DMS153 (cell line): ENCODE results near the gene NPPB.

Experiments used
- DNase-seq: peaks from one replicate; lab custom pipeline; 2025; lab: John Stamatoyannopoulos, UW

The NPPB gene

DNA sequence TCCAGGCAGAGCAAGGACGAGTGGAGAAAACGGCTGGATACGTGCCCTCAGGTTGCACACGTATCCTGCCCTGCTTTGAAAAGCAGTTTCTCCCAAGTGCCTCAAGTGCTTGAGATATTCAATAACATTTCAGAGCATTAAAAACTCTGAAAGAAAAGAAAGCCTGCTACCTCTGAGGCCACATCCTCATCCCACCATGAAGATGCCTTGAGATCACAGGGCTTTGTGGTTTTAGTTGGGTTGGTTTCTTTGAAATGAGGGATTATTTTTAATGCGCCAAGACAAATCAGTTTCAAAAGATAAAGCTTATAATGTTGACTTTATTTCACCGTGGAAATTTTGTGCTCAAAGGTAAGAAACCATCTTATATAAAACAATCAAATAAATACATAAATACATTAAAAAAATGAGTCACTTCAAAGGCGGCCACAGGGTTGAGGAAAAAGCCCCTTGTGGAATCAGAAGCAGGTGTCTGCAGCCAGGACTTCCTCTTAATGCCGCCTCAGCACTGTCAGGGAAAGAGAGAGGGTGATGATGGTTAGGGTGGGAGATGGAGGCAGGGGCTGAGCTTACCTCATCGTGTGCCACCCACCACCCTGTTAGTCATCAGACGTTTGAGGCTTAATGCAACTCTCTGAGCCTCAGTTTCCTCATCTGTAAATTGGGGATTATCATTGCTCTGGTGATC lies 1.4 kb downstream of the NPPB start:
- DNase-seq, result no peak

DNA sequence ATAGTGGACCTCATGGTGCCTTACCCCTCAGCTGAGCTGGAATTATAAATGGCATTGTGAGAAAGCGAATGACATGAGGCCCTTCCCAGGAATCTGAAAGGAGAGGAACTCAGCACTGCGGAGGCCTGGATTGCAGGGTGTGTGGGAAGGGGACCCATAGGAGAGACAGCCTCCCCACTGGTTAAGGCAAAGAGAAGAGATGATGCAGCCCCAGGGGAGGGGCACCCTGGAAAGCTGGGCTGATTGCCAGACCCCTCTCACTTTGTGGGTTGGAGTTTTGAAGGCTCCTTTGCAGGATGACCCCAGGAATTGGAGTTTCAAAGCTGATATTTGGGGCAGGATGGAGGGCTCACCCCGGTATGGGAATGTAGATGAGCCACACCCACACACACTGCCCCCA lies 2.0 kb downstream of the NPPB start:
- no peak for DNase-seq

DNA sequence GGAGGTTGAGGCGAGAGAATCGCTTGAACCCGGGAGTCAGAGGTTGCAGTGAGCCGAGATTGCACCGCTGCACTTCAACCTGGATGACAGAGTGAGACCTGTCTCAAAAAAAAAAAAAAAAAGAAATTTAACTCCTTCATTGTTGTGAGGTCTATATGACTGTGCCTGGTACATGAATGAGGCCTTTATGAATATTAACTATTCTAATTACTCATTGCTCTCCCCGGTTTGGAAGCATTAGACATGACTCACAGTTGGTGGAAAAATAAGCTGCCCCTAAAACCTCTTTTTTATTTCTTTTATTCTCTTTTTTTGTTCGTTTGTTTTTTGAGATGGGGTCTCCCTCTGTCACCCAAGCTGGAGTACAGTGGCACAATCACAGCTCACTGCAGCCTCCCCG lies 3.3 kb downstream of the NPPB start:
- no peak for DNase-seq

DNA sequence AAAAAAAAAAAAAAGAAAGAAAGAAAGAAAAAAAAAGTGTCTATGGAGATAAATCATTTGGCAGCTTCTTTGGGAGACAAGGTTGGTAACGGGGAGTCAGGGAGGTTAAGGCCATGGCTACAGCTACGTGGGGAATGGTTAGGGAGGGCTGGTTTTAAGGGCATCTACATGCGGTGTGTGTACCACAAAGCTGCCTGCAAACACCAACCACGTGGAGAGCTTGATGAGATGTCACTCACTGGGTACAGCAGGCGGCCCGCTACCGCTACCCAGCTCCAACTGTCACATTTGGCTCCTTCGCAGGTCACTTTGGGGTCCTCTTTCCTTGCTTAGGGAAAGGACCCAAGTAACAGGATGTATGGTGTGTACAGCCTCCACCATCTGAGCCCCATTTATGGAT lies 4.2 kb downstream of the NPPB start:
- DNase-seq, result no peak

DNA sequence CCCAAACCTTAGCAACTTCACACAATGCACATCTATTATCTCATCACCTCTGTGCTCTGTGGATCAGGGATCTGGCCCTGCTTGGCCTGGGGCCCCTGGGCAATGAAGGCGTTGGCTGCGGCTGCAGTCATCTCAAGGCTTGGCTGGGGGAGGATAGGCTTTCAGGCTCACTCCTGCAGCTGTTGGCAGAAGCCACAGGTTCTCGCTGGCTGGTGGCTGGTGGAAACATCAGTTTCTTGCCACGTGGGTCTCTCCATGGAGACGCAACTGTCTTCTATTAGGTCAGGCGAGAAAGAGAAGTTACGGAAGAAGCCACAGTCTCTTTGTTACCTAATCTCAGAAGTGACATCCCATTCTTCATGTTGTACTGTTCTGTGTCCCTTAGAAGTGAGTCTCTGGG lies 7.6 kb downstream of the NPPB start:
- no peak for DNase-seq

DNA sequence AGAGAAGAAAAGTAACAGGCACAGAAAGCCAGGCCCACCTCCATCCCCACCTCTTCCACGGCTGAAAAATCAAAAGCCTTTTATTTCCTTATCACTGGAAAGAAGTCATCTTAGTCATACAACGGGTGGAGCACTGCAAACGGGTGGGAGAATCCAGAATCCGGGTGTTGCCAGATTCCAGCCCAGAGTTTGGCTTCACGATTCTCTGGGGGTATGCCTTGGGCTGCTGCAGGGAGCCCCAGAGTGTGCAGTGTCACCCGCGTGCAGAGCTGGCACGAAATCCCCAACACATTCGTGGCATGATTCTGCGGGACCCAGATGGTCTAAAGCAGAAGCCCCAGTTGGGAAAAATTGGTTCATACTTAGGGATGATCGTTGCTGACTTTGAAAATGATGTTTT lies 8.6 kb downstream of the NPPB start:
- no peak for DNase-seq

DNA sequence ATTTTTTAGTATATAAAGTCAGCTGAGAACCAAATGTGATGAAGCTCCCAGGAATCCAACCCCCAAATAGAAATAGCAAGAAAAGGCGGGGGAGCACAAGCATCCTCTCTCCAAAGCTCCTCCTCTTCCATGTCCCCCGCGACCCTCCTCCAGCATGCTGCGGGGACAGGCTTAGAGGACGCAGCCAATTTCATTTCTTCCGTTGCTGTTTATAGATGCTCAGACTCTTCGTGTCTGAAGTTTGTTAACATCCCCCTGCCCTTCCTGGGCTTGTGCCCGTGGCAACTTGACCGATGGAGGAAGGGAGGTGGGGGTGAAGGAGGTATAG lies 10.4 kb downstream of the NPPB start:
- DNase-seq, result no peak

DNA sequence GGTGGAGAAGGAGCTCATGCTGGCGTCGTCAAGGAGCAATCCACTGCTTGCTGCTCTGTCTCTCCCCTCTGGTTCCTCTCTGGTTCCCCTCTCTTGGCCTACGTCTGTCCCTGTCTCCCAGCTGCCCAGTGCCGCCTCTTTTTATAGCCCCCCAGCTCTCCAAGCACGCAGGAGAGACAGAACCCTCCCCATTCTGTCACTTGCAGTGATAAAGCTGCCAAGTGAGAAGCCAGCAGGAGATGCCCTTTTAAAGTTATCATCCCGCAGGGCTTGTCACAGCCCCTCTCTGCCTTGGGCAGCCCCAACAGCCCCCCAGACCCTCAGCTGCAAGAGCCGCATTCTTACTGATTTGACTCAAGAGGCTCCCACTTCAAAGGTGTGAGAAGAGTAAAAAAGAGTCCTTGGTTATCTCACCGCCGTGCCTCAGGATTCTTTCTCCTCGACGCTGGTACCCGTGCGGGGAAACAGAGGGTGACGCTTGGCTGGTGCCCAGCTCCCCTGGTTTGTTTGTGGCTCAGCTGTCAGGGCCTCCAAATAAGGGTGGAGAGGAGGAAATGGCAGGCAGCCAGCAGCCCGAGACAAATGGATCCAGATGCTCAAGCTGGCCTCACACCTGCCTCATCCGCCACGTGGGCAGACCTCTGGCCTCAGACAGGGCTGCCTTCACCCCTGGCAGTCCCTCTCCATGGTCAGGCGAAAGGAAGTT lies 10.9 kb downstream of the NPPB start, which contains the start of gene NPPA:
Gene NPPA (minus strand): TSS at position 117 of the 706 bp plus-strand sequence. CDS start 99 bp downstream, at position 18.
- peak; percentile 97 for DNase-seq

DNA sequence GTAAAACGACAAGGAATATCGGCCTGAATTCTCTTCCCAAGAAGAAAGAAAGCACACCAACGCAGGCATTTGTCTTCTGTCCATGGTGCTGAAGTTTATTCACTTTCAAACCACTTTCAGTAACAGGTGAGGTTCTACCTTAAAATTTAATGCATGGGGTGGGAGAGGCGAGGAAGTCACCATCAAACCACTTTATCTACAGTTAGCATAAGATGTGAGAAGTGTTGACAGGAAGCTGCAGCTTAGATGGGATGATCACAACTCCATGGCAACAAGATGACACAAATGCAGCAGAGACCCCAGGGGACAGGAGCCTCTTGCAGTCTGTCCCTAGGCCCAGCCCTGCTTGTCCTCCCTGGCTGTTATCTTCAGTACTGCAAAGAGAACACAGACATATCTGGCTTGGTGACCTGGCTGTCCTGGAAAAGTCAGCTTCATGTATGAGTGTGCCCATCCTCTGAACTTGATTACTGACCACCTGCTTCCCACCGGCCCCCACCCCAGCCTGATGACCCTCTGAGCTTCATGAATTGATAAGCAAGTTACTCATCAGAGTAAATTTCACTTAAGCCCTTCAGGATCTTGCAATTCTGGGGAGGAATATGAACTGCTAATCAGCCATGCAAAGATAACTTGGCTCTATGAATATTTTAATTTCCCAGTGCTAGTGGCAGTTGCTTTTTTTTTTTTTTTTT lies 13.0 kb downstream of the NPPB start:
- no peak for DNase-seq

DNA sequence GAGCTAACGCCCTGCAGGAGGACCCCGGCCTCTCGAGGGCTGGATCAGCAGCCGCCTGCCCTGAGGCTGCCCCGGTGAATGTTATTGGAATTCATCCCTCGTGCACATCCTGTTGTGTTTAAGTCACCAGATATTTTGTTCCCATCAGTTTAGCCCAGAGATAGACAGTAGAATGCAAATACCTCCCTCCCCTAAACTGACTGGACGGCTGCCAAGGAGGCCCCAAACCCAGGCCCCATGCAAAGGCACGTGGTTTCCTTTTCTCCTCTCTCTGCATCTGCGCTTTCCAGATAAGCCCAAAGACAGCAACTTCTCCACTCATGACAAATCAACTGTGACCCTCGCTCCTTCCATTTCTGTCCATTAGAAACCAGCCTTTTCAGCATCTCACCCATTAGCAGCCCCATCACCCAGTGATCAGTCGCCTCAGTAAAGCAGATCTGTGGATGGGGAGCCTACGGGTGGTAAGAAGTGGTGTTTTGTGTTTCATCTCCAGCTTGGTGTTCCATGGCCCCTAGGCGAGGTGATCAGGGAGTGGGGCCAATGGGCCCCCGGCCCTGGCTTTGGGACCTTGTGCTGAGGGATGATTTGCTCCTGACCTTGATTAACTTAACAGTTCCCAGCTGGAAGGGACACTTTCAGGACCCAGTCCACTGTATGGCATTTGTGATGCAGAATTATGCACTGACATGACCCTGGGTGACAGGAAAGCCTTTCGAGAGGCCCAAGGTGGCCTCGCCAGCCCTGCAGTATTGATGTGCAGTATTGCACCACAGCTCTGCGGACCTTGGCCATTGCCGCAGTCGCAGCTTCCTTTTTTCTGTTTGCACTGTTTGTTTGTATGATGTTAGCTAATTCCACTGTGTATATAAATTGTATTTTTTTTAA lies 16.3 kb downstream of the NPPB start:
- DNase-seq, result no peak

DNA sequence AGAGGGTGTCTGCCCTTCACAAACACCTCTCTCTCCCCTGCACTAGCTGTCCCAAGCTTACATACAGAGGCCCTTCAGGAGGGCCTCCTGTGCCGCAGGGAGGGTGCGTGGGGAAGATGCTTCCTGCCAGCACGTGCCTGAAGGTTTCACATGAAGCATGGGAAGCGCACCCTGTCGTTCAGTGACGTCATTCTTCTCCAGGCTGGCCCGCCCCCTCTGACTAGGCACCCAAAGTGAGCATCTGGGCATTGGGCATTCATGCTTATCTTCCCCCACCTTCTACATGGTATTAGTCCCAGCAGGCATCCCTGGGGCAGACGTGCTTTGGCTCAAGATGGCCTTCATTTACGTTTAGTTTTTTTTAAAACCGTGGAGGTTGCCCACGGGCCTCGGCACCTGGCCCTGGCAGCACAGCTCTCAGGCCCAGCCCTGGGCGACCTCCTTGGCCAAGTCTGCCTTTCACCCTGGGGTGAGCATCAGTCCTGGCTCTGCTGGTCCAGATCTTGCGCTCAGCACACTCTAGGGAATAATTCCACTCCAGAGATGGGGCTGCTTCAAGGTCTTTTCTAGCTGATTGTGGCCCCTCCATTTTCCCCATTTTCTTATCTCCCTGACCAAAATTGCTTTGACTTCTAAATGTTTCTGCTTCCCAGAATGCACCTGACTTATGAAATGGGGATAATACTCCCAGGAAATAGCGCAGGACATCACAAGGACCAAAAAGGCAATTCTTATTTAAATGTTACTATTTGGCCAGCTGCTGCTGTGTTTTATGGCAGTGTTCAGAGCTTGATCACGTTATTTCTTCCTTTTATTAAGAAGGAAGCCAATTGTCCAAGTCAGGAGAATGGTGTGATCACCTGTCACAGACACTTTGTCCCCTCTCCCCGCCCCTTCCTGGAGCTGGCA lies 17.2 kb downstream of the NPPB start:
- peak; percentile 83 for DNase-seq

DNA sequence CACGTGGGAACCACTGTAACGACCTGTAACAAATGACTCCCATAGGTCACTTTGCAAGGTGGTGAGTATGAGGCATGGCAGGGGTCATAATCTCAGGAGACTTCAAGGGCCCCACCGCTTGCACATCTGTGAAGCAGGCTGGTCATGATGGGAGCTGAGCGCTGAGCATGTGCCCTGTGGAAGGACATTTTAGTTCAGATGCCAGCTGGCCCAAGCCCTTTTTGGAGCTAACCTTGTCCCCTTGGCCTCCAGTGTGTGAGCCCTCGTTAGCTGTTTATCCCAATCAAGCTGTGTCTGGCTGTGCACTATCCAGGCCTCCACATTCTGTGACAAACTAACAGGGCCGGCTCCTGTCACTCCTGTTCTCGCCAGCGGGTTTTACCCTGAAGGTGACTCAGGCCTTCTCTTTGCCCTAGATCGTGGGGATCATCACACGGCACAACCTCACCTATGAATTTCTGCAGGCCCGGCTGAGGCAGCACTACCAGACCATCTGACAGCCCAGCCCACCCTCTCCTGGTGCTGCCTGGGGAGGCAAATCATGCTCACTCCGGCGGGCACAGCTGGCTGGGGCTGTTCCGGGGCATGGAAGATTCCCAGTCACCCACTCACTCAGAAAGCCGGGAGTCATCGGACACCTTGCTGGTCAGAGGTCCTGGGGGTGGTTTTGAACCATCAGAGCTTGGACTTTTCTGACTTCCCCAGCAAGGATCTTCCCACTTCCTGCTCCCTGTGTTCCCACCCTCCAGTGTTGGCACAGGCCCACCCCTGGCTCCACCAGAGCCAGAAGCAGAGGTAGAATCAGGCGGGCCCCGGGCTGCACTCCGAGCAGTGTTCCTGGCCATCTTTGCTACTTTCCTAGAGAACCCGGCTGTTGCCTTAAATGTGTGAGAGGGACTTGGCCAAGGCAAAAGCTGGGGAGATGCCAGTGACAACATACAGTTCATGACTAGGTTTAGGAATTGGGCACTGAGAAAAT lies 18.7 kb downstream of the NPPB start:
- no peak for DNase-seq

DNA sequence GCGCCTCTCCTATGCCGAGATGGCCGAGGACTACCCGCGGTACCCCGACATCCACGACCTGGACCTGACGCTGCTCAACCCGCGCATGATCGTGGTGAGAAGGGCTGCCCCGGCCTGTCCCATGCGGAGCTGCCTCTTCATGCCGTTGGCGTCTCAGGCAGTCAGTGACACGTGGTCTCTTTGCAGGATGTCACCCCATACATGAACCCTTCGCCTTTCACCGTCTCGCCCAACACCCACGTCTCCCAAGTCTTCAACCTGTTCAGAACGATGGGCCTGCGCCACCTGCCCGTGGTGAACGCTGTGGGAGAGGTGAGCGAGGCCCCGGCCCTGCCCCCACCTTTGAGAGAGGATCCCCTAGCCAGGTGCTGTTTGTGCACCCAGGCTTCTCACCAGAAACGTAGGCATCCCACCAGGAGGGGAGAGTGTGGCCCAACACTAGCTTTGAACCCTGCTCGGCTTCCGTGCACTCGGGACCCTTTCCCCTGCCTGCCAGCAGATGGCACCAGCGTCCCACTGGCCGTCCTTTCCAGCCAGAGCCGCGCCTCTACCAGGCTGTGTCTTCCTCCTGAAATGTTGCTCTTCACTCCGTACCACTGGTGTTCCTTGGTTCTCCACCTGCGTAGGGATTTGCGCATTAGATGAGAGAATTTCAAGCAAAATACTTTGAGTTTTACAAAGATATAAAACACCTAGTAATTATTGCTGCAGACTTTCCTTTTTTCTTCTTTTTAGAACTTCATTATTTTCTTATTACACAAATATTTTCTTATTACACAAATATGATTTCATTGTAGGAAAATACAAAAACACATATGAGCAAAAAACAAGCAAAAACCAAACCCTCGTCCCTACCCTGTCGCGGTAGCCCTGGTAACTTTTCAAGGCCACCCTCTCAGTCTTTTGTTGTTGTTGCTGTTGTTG lies 20.1 kb downstream of the NPPB start:
- peak; percentile 65 for DNase-seq

DNA sequence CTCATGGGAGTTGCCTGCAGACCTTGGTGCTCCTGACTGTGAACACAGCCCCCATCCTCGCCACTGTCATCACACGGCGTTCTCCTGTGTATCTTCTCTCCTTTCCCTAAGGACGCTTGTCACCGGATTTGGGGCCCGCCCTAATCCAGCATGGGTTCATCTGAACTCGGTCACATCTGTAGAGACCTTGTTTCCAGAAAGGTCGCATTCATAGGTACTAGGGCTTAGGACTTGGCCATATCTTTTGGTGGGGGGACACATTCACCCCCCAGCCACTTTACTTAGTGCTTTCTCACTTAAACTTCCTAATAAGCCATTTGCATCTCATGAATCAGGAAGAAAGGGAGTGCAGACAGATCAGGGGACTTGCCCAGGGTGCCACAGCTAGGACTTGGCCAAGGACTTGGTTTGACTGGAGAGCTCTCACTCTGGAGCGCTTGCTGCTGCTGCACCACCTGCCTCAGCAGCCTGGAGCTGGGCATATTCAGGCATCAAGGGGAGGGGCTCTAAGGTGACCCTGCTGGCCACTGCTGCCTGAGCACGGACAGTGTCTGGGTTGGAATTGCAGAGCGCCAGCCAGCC lies 20.9 kb downstream of the NPPB start:
- DNase-seq, result no peak

DNA sequence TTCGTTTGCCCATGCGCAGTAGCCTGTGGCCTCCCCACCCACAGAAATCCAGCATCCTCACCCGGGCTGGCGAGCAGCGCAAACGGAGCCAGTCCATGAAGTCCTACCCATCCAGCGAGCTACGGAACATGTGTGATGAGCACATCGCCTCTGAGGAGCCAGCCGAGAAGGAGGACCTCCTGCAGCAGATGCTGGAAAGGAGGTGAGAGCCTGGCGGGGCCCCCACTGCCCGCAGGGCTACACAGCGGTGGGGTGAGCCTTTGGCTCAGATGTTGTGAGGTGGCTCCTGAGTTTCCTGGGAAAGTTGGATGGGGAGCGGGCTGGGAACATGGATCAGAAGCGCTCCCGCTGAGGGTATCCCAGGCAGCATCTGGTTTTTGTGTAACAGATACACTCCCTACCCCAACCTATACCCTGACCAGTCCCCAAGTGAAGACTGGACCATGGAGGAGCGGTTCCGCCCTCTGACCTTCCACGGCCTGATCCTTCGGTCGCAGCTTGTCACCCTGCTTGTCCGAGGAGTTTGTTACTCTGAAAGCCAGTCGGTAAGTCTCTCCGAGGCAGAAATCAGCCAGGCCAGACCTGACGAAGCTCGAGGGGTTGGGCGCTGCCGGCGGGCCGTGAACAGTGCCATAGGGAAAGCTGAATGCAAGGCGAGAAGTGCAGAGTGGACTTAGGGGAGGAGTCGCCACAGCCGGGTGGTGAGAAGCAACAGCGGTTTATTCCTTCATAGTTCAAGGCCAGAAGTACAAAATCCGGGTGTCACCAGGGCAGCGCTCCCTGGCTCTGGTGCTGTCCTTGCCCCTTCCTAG lies 21.6 kb downstream of the NPPB start:
- no peak for DNase-seq

DNA sequence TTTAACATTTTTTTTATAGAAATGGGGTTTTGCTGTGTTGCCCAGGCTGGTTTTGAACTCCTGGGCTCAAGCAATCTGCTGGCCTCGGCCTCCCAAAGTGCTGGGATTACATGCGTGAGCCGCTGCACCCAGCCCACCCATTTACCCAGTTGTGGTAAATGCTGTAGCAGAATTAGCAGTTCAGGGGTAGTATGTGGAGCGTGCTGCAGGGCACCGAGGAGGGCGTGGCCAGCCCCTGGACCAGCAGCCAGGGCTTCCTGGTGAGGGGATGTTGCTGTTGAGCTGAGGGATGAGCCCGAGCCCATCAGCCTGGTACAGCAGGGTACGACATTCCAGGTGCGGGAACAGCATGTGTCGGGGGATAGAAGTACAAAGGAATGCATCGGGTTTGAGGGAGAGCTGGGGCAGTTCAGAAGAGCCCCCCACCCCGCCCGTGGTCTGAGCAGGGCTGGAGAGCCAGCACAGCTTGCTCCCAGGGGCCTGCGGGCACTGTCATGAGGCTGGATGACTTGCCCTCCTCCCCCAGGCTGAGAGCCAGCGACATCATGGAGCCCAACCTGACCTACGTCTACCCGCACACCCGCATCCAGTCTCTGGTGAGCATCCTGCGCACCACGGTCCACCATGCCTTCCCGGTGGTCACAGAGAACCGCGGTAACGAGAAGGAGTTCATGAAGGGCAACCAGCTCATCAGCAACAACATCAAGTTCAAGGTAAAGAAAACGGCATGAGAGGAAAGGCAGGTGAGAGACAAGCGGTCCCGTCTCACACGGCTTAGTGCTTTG lies 23.1 kb downstream of the NPPB start:
- DNase-seq, result no peak

DNA sequence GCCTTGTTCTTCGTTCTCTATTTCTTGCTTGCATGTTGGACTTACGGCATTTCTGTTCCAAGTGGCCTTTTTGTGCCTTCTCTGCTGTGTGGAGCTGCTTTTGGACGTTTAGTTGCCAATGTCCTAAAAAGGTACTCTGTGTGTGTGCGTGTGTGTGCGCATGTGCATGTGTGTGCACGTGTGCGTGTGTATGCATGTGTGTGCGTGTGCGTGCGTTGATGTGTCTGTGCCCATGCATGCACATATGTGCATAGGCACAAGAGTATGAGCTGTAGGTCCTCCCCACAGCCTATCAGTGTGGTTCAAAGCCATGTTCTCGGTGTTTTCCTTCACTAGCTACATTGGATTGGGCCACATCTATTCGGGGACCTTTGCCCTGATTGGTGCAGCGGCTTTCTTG lies 24.8 kb downstream of the NPPB start:
- no peak for DNase-seq
